Nephron (organoid): ENCODE measurements around the gene ALDH1A2.

Source experiments
- H3K27ac Mint-ChIP-seq, 3 experiments: 2 replicates each; pipeline ENCODE4 v1.8.0; 2020; ENCODE audit warnings: mixed read lengths in 3 of 3, mild to moderate bottlenecking in 2 of 3, moderate library complexity in 1 of 3
- H3K27me3 Mint-ChIP-seq: 2 replicates; pipeline ENCODE4 v1.8.0; 2021; ENCODE audit warnings: low read depth, mild to moderate bottlenecking, moderate library complexity, mixed read lengths
- H3K36me3 Mint-ChIP-seq: 2 replicates; pipeline ENCODE4 v1.8.0; 2020; ENCODE audit warnings: low read depth, mixed read lengths
- H3K4me1 Mint-ChIP-seq: 2 replicates; pipeline ENCODE4 v1.8.0; 2020; ENCODE audit warnings: mixed read lengths
- H3K4me3 Mint-ChIP-seq, 3 experiments: 2 replicates each; pipeline ENCODE4 v1.8.0; 2020; ENCODE audit warnings: mild to moderate bottlenecking in 3 of 3, mixed read lengths in 3 of 3, moderate library complexity in 2 of 3
- H3K9me3 Mint-ChIP-seq: 2 replicates; pipeline ENCODE4 v1.8.0; 2020; ENCODE audit warnings: mixed read lengths
- CTCF ChIP-seq, 3 experiments: fragments of 200-600 bp; sonication (generic); IDR thresholded peaks; one replicate each; pipeline ENCODE4 v1.5.0; 2021; ENCODE audit warnings: antibody characterized with exemption in 3 of 3; ENCODE audit not compliant: unreplicated experiment in 3 of 3

ALDH1A2 gene

GRCh38 chr15:57917998-57918397, 147.5 kb downstream of the ALDH1A2 start:
- TF ChIP-seq CTCF (IDR thresholded peaks at IDR 0.05; ENCODE audit: unreplicated experiment in 3 of 3) = no peak
- no peaks in the 10 kb centered on the region for H3K36me3 Mint-ChIP-seq
- peaks cover 28% of the 10 kb centered on the region for H3K4me1 Mint-ChIP-seq
- no peaks in the 10 kb centered on the region for H3K9me3 Mint-ChIP-seq
- H3K27me3 Mint-ChIP-seq = peaks cover 17% of the 10 kb centered on the region
- no peak overlapping the region for H3K4me3 Mint-ChIP-seq
- no peak overlapping the region for H3K27ac Mint-ChIP-seq

GRCh38 chr15:57916695-57917094, 148.8 kb downstream of the ALDH1A2 start:
- Mint-ChIP-seq H3K4me1 (peaks cover 17% of the 10 kb centered on the region), H3K4me3 (no peak overlapping the region), H3K27me3 (peaks cover 17% of the 10 kb centered on the region), H3K9me3 (no peaks in the 10 kb centered on the region), H3K27ac (peak overlapping the region; percentile 47 to 60 (median 59)), H3K36me3 (no peaks in the 10 kb centered on the region)
- no peak for TF ChIP-seq CTCF (IDR thresholded peaks at IDR 0.05; ENCODE audit: unreplicated experiment in 3 of 3)

- H3K36me3 Mint-ChIP-seq = no peaks in the 10 kb centered on the region
- H3K9me3 Mint-ChIP-seq = no peaks in the 10 kb centered on the region
- H3K27me3 Mint-ChIP-seq = peaks cover 15% of the 10 kb centered on the region
- H3K4me3 Mint-ChIP-seq = no peak overlapping the region
- H3K4me1 Mint-ChIP-seq = peaks cover 22% of the 10 kb centered on the region
- peak overlapping the region; percentile 47 to 60 (median 59) for H3K27ac Mint-ChIP-seq
- TF ChIP-seq CTCF (IDR thresholded peaks at IDR 0.05; ENCODE audit: unreplicated experiment in 3 of 3) = no peak
These were observed 149.5 kb downstream of the ALDH1A2 start for GRCh38 chr15:57915827-57916531.

GRCh38 chr15:57914350-57915055, 151.0 kb downstream of the ALDH1A2 start:
- Mint-ChIP-seq H3K4me3 (no peak overlapping the region), H3K27ac (peak overlapping the region; percentile 26 to 57 (median 28)), H3K27me3 (peaks cover 13% of the 10 kb centered on the region), H3K36me3 (no peaks in the 10 kb centered on the region), H3K9me3 (no peaks in the 10 kb centered on the region), H3K4me1 (peaks cover 22% of the 10 kb centered on the region)
- TF ChIP-seq CTCF (IDR thresholded peaks at IDR 0.05; ENCODE audit: unreplicated experiment in 3 of 3) = no peak

- H3K27ac Mint-ChIP-seq = peak overlapping the region in 2 of 3 experiments; percentile 48 to 53
- peaks cover 17% of the 10 kb centered on the region for H3K27me3 Mint-ChIP-seq
- H3K4me1 Mint-ChIP-seq = peaks cover 13% of the 10 kb centered on the region
- no peaks in the 10 kb centered on the region for H3K36me3 Mint-ChIP-seq
- no peak overlapping the region for H3K4me3 Mint-ChIP-seq
- H3K9me3 Mint-ChIP-seq = peaks cover 3% of the 10 kb centered on the region
- no peak for TF ChIP-seq CTCF (IDR thresholded peaks at IDR 0.05; ENCODE audit: unreplicated experiment in 3 of 3)
These were observed 154.3 kb downstream of the ALDH1A2 start for GRCh38 chr15:57911247-57911646.
